GM19193 (cell line): ENCODE measurements around the gene PTX4.

Experiments
- POLR2A ChIP-seq: IDR thresholded peaks from 4 replicates; pipeline ENCODE4 v1.6.1; 2011; ENCODE audit not compliant: insufficient read depth, insufficient read length; ENCODE audit errors: extremely low read depth

PTX4 gene

GRCh38 chr16:1488619-1489018 lies at the start of gene PTX4:
Gene PTX4 (minus strand): TSS chr16:1488944. CDS start chr16:1488909, 35 bp downstream.
- TF ChIP-seq POLR2A = no peak

GRCh38 chr16:1537763-1538289 lies 49.1 kb upstream of the PTX4 start:
- TF ChIP-seq POLR2A = no peak

- TF ChIP-seq POLR2A = no peak
These were observed 48.4 kb upstream of the PTX4 start for GRCh38 chr16:1537138-1537577.

- TF ChIP-seq POLR2A = no peak
These were observed 47.9 kb upstream of the PTX4 start for GRCh38 chr16:1536601-1537000.

- no peak for TF ChIP-seq POLR2A
These were observed 46.9 kb upstream of the PTX4 start for GRCh38 chr16:1535391-1536291.

GRCh38 chr16:1534021-1535020 lies 45.6 kb upstream of the PTX4 start:
- no peak for TF ChIP-seq POLR2A

- TF ChIP-seq POLR2A = no peak
These were observed 44.8 kb upstream of the PTX4 start, which contains the start of gene TMEM204 for GRCh38 chr16:1533443-1533951. Gene TMEM204 (plus strand): TSS chr16:1533666. CDS start chr16:1534276, 610 bp downstream.

- TF ChIP-seq POLR2A = no peak
These were observed 44.0 kb upstream of the PTX4 start for GRCh38 chr16:1532771-1533170.

- TF ChIP-seq POLR2A = no peak
These were observed 43.5 kb upstream of the PTX4 start for GRCh38 chr16:1532081-1532760.

GRCh38 chr16:1531638-1531910 lies 42.8 kb upstream of the PTX4 start:
- TF ChIP-seq POLR2A = no peak

- TF ChIP-seq POLR2A = no peak
These were observed 42.3 kb upstream of the PTX4 start for GRCh38 chr16:1530883-1531637.

- TF ChIP-seq POLR2A = no peak
These were observed 41.7 kb upstream of the PTX4 start for GRCh38 chr16:1530349-1530882.

GRCh38 chr16:1528921-1529537 lies 40.3 kb upstream of the PTX4 start:
- TF ChIP-seq POLR2A = no peak
